Measurements from ENCODE around the gene COBLL1.
"Not testable (repeated sequence)": the region's sequence is repeated elsewhere in the genome, so short reads cannot be mapped to it uniquely, and the experiment has no call there.

Gene COBLL1

DNA sequence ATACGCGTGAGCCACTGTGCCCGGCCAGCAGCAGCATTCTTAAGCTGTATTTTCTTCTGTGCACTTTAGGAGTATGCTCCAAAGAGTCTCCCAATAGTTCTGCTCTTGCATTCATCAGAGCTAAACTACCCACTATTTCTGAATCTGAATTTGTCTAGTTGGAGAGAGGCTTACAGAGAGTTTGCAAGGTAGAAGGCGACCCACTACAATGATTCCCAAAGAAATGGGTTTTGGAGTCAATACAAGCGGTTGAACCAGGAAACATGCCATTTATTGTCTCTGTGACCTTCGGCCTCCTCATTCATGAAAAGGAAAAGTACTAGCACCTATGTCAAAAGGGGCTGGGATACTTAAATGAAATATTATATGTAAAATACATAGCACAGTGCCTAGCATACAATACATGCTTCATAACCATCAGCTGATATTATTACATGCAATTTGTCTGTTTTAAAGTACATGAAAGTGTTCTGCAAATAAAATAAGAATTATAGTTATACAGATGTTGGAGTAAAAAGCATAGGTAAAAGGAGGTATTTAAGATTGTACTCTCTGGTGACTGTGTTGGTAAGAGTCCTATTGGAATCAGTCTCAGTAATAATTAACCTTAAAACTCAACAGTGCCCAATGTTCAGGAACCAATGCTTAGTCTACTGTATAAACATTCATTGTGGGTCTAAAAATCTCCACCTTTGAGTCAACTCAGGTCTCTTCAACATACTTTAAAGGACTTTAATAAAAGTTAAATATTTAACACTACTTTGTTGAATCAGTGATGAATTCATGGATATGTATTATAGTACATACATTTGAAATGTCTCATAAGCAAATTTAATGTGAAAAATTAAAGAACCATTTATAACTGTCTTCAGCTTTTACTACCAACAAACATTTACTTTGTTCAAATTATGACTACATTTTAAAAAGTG is 130.5 kb downstream of the COBLL1 start:
- no peak for DNase-seq

- not testable (repeated sequence) for DNase-seq
Measured at GRCh38 chr2:164710252-164710836, 131.3 kb downstream of the COBLL1 start.

GRCh38 chr2:164706522-164706921 is 135.1 kb downstream of the COBLL1 start:
- DNase-seq, result no peak

GRCh38 chr2:164705412-164706167 is 136.0 kb downstream of the COBLL1 start:
- no peak for DNase-seq

- no peak for DNase-seq
Measured at GRCh38 chr2:164703915-164704706, 137.5 kb downstream of the COBLL1 start.

DNA sequence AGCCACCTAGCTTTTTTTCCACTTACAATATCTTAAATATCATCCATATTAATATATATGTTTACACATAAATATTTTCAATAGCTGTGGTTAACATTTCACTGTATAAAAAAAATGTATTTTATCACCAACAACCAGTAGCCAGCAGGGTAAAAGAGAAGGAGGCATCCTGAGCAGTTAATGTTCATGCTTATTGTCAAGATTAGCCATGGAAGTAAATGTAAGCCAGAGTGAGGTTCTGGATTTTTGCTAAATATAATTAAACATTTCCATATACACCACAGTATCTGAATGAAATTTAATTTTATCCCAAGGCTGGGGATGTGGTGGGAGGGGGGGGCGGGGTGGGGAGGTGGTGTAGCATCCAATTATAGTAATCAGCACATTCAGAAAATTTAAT is 140.1 kb downstream of the COBLL1 start:
- no peak for DNase-seq

GRCh38 chr2:164700390-164700789 is 141.2 kb downstream of the COBLL1 start:
- DNase-seq, result no peak

DNA sequence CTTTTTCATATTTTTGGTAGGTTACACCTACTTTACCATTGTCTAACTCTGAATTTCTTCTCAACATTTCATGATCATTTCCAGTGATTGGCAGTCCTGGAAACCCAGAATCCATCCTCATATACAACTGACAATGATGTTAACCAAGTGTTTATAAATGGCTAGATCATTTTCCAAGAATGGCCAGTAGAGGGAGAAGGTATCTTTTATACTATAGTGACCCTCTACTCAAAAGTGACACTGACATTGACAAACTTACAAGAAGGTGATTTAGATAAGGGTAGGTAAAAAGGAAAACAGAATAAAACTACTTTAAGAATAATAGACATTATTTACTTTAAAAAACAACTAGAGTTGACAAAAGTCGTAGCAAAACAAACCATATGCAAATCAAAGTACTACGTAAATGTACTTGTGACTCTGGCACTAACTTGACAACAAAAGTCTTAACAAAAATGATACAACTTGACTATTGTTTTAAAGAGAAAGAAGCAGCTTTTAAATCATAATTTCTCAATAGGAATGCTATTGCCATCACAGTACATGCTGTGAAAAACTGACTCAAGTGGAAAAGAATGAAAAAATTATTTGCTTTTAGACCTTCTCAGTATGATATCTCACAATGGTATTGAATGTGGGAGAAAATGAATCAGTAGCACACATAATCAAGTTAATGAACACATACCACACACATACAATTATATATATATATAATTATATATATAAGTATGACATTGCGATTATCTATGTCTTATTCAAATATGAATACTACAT is 143.7 kb downstream of the COBLL1 start:
- DNase-seq, result no peak

- DNase-seq, result no peak
Measured at GRCh38 chr2:164696634-164697033, 145.0 kb downstream of the COBLL1 start.

GRCh38 chr2:164694275-164694695 is 147.3 kb downstream of the COBLL1 start:
- no peak for DNase-seq

- no peak for DNase-seq
Measured at GRCh38 chr2:164693834-164694233, 147.8 kb downstream of the COBLL1 start.

- no peak for DNase-seq
Measured at GRCh38 chr2:164693390-164693789, 148.2 kb downstream of the COBLL1 start.

GRCh38 chr2:164692958-164693357 is 148.7 kb downstream of the COBLL1 start:
- DNase-seq, result no peak

DNA sequence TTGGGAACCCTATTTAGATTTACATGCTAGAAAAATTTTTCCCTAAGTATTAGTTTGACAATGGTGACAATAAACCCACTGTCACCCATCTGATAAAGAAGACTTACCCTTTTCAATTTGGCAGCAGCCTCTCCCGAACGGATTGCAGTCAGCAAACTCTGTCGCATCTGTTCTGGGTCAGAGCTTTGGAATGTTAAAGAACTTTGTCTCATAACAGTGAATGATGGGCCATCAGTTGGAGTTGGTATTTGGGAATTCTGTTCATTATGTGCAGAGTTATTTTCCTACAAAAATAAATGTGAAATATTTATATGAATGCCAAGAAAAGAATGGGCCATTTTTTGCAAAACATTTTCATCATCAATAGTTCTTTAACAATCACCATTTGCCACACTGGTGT is 149.5 kb downstream of the COBLL1 start:
- no peak for DNase-seq

- DNase-seq, result no peak
Measured at GRCh38 chr2:164691346-164691887, 150.2 kb downstream of the COBLL1 start.

- DNase-seq, result no peak
Measured at GRCh38 chr2:164690361-164690760, 151.3 kb downstream of the COBLL1 start.

DNA sequence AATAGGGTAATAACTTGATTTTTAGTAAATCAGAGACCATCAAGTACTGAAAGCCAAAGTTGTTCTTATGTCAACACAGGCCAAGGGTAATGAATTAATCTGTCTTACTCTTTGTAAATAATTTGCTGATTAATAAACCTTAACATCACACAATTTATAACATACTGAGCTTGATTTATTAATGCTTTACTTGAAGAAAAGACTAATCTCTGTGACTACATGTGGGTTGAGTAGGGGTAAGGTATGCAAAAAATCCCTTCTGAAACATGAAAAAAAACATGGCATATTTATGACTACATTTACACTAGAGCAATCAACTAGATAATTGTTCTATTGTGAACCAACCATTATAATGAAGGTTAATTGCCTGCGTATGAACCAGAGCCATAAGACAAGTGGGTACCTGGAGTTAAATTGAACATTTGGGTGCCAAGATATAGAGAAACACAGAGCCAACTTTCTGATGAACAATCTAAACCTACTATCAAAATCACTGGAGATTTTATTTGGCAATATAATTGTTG is 152.7 kb downstream of the COBLL1 start:
- no peak for DNase-seq

DNA sequence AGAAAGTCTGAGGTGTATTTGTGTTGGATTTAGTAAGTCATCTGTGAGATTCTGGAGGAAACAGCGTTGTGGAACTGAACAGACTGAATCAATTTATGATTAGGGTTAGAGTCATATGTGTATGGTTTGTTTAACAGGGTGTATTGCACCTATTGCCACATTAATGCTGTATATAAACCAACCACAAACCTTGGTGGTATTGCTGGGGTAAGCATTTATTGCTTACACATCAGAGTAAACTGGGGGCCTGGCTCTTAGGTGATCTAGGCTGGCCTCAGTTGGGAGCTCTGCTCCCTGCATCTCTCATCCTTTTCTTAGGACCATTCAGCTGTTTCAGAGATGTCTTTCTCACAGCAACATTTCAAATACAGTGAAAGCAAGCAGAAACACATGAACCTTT is 160.6 kb downstream of the COBLL1 start:
- DNase-seq, result no peak

DNA sequence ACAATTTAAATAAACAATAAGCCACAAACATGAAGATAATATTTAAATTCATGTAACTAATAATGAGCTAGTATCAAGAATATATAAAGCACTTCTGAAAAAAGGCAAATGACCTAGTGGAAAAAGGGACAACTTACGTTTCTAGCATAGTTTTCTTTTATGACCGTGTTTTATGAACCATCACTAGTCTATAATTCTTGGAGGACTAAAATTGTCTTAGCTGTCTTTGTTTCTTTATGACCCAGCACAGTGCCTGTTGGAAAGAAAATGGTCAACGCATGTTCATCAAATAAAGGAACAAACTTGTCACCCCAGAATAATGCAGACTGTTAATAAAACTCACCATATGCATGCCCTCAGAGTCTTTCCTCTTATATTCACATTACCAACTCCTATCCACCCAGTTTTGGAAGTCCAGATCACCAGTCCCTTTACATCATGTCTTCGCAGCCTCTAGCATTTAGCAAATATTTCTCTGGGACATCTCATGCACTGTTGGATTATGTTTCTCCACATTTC is 162.9 kb downstream of the COBLL1 start:
- no peak for DNase-seq

DNA sequence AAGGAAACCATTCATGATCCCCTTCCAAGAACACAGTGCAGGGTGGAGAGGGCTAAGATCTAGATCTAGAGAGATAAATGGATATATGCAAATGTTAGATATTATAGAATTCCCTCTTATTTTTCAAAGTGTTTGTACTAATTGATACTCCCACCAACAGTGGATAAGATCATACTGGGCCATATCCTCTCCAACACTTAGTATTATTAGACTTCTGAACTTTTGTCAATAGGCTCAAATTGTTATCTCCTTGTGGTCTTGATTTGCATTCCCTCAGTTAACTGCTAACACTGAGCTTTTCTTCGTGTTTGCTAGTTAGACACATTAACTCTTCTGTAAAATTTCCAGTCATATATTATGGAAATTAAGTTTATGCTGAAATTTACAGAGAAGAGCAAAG is 163.9 kb downstream of the COBLL1 start:
- DNase-seq, result no peak

DNA sequence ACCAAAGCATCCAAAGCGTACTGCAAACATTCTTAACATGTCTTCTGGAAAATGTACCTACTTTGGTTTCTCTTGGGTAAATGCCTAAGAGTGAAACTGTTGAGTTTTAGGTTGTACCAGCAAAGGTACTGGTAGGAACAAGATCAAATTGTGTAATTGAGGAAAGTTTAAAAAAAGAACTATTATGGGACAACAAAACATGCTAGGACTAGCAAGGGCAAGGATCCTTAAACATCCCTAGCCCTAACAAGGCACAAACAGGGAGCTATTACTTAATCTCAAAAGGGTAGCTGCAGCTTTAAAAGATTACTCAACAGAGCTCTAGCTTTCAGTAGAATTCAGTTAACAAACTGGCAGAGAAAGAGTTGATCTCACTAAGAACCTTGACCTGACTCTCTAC is 164.4 kb downstream of the COBLL1 start:
- DNase-seq, result no peak
